HUES48 (cell line): ENCODE results near the gene ZNF653.
"Not testable (repeated sequence)": the region's sequence is repeated elsewhere in the genome, so short reads cannot be mapped to it uniquely, and the experiment has no call there.

Source experiments
- H3K27ac ChIP-seq: one replicate; pipeline ENCODE4 v1.7.0; 2013; ENCODE audit warnings: low read depth, low read length, inconsistent platforms
- H3K27me3 ChIP-seq: 2 replicates; pipeline ENCODE4 v1.6.1; 2013; ENCODE audit warnings: mild to moderate bottlenecking, low read length; ENCODE audit not compliant: control insufficient read depth, insufficient read depth
- H3K36me3 ChIP-seq: 2 replicates; pipeline ENCODE4 v1.6.1; 2013; ENCODE audit warnings: low read length; ENCODE audit not compliant: control insufficient read depth, insufficient read depth
- H3K4me1 ChIP-seq: 2 replicates; pipeline ENCODE4 v1.6.1; 2013; ENCODE audit warnings: mild to moderate bottlenecking, low read length; ENCODE audit not compliant: control insufficient read depth, insufficient read depth
- H3K4me3 ChIP-seq: 2 replicates; pipeline ENCODE4 v1.5.1; 2013; ENCODE audit warnings: mild to moderate bottlenecking, low read depth, low read length
- H3K9ac ChIP-seq: 2 replicates; pipeline ENCODE4 v1.6.1; 2013; ENCODE audit warnings: mild to moderate bottlenecking, low read depth, low read length, moderate library complexity
- H3K9me3 ChIP-seq: 2 replicates; pipeline ENCODE4 v1.6.1; 2013; ENCODE audit warnings: low read length; ENCODE audit not compliant: control insufficient read depth, insufficient read depth

ZNF653 gene

GRCh38 chr19:11437955-11438354 is 67.7 kb downstream of the ZNF653 start:
- peaks cover 11% of the 10 kb centered on the region for H3K4me1 ChIP-seq
- H3K4me3 ChIP-seq: no peak overlapping the region
- no peak overlapping the region for H3K27ac ChIP-seq
- no peaks in the 10 kb centered on the region for H3K27me3 ChIP-seq
- H3K9ac ChIP-seq: no peak overlapping the region
- H3K9me3 ChIP-seq: no peaks in the 10 kb centered on the region
- peaks cover 62% of the 10 kb centered on the region for H3K36me3 ChIP-seq

- Histone ChIP-seq H3K4me3 (peak overlapping the region; percentile 96), H3K27me3 (no peaks in the 10 kb centered on the region), H3K4me1 (peaks cover 11% of the 10 kb centered on the region)
These were observed 69.8 kb downstream of the ZNF653 start for GRCh38 chr19:11435833-11436313.

GRCh38 chr19:11435057-11435832 is 70.4 kb downstream of the ZNF653 start, which contains the start of the genes ODAD3 and PRKCSH:
TSS of gene ODAD3 (minus strand) at chr19:11435121. CDS start at chr19:11435016, 105 bp downstream.
TSS of gene PRKCSH (plus strand) at chr19:11435635. CDS start at chr19:11436118, 483 bp downstream.
- Histone ChIP-seq H3K9ac (peak within 1 kb of the TSS; percentile 95), H3K9me3 (no peaks in the 10 kb centered on the region), H3K4me3 (peak within 1 kb of the TSS; percentile 96), H3K4me1 (peaks cover 11% of the 10 kb centered on the region), H3K36me3 (peaks cover 35% of the 10 kb centered on the region), H3K27ac (peak within 1 kb of the TSS; percentile 88), H3K27me3 (no peaks in the 10 kb centered on the region)

More at GRCh38 chr19:11435833-11436313, 69.8 kb downstream of the ZNF653 start:
- H3K9ac ChIP-seq: peak overlapping the region; percentile 95
- no peaks in the 10 kb centered on the region for H3K9me3 ChIP-seq
- H3K36me3 ChIP-seq: peaks cover 41% of the 10 kb centered on the region
- peak overlapping the region; percentile 88 for H3K27ac ChIP-seq

GRCh38 chr19:11434703-11435056 is 71.0 kb downstream of the ZNF653 start:
- peak overlapping the region; percentile 58 for H3K4me3 ChIP-seq
- no peak overlapping the region for H3K9ac ChIP-seq
- H3K27ac ChIP-seq: peak overlapping the region; percentile 13
- H3K4me1 ChIP-seq: peaks cover 11% of the 10 kb centered on the region
- no peaks in the 10 kb centered on the region for H3K9me3 ChIP-seq
- peaks cover 31% of the 10 kb centered on the region for H3K36me3 ChIP-seq
- H3K27me3 ChIP-seq: no peaks in the 10 kb centered on the region

- not testable (repeated sequence) for H3K27ac ChIP-seq, H3K9ac ChIP-seq, H3K4me3 ChIP-seq, H3K9me3 ChIP-seq, H3K27me3 ChIP-seq
- Histone ChIP-seq H3K4me1 (peaks cover 11% of the 10 kb centered on the region), H3K36me3 (peaks cover 22% of the 10 kb centered on the region)
These were observed 72.1 kb downstream of the ZNF653 start for GRCh38 chr19:11433526-11433925.
